ENCODE data around the gene HOXC12.

The HOXC12 gene

GRCh38 chr12:53983568-53983949 lies 28.9 kb downstream of the HOXC12 start:
- H3K4me3 ChIP-seq (IDR thresholded peaks at IDR 0.05; ENCODE audit: insufficient read depth, low read depth, low read length), result no peak overlapping the region
- no peak for TF ChIP-seq CTCF (conservative IDR thresholded peaks at IDR 0.05; ENCODE audit: low read depth, low read length)
- no peaks in the 10 kb centered on the region for H4K20me1 ChIP-seq (ENCODE audit: insufficient read depth)
- H2AFZ ChIP-seq (ENCODE audit: low read depth), result no peak overlapping the region
- peaks cover 98% of the 10 kb centered on the region for H3K27me3 ChIP-seq (ENCODE audit: insufficient read depth, low read depth)
- no peak overlapping the region for H3K9ac ChIP-seq
- H3K4me1 ChIP-seq (ENCODE audit: low read depth, poor library complexity, severe bottlenecking), result peaks cover under 1% of the 10 kb centered on the region
- H3K27ac ChIP-seq, result no peak overlapping the region
- H3K4me2 ChIP-seq, result no peak overlapping the region
- no peaks in the 10 kb centered on the region for H3K79me2 ChIP-seq (ENCODE audit: insufficient read depth, low read depth)
- H3K36me3 ChIP-seq (ENCODE audit: insufficient read depth), result no peaks in the 10 kb centered on the region

GRCh38 chr12:53983950-53984572 lies 29.4 kb downstream of the HOXC12 start:
- Histone ChIP-seq H3K36me3 (ENCODE audit: insufficient read depth) (no peaks in the 10 kb centered on the region), H3K27ac (no peak overlapping the region), H2AFZ (ENCODE audit: low read depth) (no peak overlapping the region), H3K27me3 (ENCODE audit: insufficient read depth, low read depth) (peaks cover 98% of the 10 kb centered on the region), H3K9ac (no peak overlapping the region), H3K4me1 (ENCODE audit: low read depth, poor library complexity, severe bottlenecking) (peaks cover 5% of the 10 kb centered on the region), H4K20me1 (ENCODE audit: insufficient read depth) (no peaks in the 10 kb centered on the region), H3K79me2 (ENCODE audit: insufficient read depth, low read depth) (no peaks in the 10 kb centered on the region), H3K4me2 (no peak overlapping the region), H3K4me3 (IDR thresholded peaks at IDR 0.05; ENCODE audit: insufficient read depth, low read depth, low read length) (no peak overlapping the region)
- no peak for TF ChIP-seq CTCF (conservative IDR thresholded peaks at IDR 0.05; ENCODE audit: low read depth, low read length)

DNA sequence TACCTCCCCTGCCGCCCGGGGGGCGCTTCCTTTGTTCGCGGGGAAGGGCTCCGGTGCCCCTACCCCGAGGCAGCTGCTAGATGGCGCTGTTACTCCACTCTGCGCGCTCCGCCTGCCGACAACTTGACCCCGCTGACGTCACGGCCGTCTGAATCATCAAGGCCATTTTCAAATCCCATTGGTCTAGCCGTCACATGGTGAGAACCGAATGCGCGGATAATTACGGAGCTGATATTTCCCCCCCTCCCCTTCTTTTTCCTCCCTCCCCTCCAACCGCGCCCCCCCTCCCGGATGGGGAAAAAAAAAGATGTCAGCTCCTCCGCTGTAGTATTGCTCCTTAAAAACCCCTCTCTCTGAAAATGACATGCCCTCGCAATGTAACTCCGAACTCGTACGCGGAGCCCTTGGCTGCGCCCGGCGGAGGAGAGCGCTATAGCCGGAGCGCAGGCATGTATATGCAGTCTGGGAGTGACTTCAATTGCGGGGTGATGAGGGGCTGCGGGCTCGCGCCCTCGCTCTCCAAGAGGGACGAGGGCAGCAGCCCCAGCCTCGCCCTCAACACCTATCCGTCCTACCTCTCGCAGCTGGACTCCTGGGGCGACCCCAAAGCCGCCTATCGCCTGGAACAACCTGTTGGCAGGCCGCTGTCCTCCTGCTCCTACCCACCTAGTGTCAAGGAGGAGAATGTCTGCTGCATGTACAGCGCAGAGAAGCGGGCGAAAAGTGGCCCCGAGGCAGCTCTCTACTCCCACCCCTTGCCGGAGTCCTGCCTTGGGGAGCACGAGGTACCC lies 30.4 kb downstream of the HOXC12 start, which contains the start of gene HOXC10:
HOXC10 (plus strand) TSS at position 246 of the 791 bp plus-strand sequence; CDS start at position 360, 114 bp downstream.
- H4K20me1 ChIP-seq (ENCODE audit: insufficient read depth), result no peaks in the 10 kb centered on the region

DNA sequence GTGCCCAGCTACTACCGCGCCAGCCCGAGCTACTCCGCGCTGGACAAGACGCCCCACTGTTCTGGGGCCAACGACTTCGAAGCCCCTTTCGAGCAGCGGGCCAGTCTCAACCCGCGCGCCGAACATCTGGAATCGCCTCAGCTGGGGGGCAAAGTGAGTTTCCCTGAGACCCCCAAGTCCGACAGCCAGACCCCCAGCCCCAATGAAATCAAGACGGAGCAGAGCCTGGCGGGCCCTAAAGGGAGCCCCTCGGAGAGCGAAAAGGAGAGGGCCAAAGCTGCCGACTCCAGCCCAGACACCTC lies 30.9 kb downstream of the HOXC12 start:
- Histone ChIP-seq H3K27me3 (ENCODE audit: insufficient read depth, low read depth) (peaks cover 98% of the 10 kb centered on the region), H3K27ac (no peak overlapping the region), H2AFZ (ENCODE audit: low read depth) (no peak overlapping the region), H3K9ac (no peak overlapping the region), H3K79me2 (ENCODE audit: insufficient read depth, low read depth) (no peaks in the 10 kb centered on the region), H3K4me3 (IDR thresholded peaks at IDR 0.05; ENCODE audit: insufficient read depth, low read depth, low read length) (no peak overlapping the region), H3K4me2 (no peak overlapping the region), H3K4me1 (ENCODE audit: low read depth, poor library complexity, severe bottlenecking) (peaks cover 14% of the 10 kb centered on the region), H3K36me3 (ENCODE audit: insufficient read depth) (no peaks in the 10 kb centered on the region), H4K20me1 (ENCODE audit: insufficient read depth) (no peaks in the 10 kb centered on the region)
- TF ChIP-seq CTCF (conservative IDR thresholded peaks at IDR 0.05; ENCODE audit: low read depth, low read length), result no peak

More for the DNA sequence above, 30.4 kb downstream of the HOXC12 start, which contains the start of gene HOXC10:
- H3K27me3 ChIP-seq (ENCODE audit: insufficient read depth, low read depth), result peaks cover 98% of the 10 kb centered on the region
- no peak within 1 kb of the TSS for H3K4me3 ChIP-seq (IDR thresholded peaks at IDR 0.05; ENCODE audit: insufficient read depth, low read depth, low read length)
- no peaks in the 10 kb centered on the region for H3K79me2 ChIP-seq (ENCODE audit: insufficient read depth, low read depth)
- H3K4me1 ChIP-seq (ENCODE audit: low read depth, poor library complexity, severe bottlenecking), result peaks cover 14% of the 10 kb centered on the region
- H3K27ac ChIP-seq, result no peak within 1 kb of the TSS
- H2AFZ ChIP-seq (ENCODE audit: low read depth), result no peak within 1 kb of the TSS
- no peak within 1 kb of the TSS for H3K9ac ChIP-seq
- no peaks in the 10 kb centered on the region for H3K36me3 ChIP-seq (ENCODE audit: insufficient read depth)
- peak; percentile 69 for TF ChIP-seq CTCF (conservative IDR thresholded peaks at IDR 0.05; ENCODE audit: low read depth, low read length)
- no peak within 1 kb of the TSS for H3K4me2 ChIP-seq
